Liver (tissue), 9 donors: ENCODE results near the gene ASXL1. TPM values are rescaled to one million over a fixed set of nuclear protein-coding genes. Genes with fewer than 3 reads are reported as not detected.

Experiments used
- DNase-seq: peaks from one replicate; pipeline ENCODE4 v3.0.0-alpha.2; 2017; ENCODE audit warnings: low spot score
- H3K27ac ChIP-seq, 2 donors: one replicate each; pipeline ENCODE4 v1.7.0; 2013; ENCODE audit warnings: inconsistent platforms in 2 of 2, low read length in 2 of 2, control low read depth in 1 of 2, low read depth in 1 of 2, mild to moderate bottlenecking in 1 of 2
- H3K27me3 ChIP-seq, 4 donors: one replicate each; pipeline versions ENCODE4 v1.6.1 to v1.7.0; 2013; ENCODE audit warnings: low read length in 3 of 4, inconsistent platforms in 1 of 4, mild to moderate bottlenecking in 1 of 4, moderate library complexity in 1 of 4; ENCODE audit not compliant: control insufficient read depth in 4 of 4, insufficient read depth in 4 of 4
- H3K36me3 ChIP-seq, 4 donors: one replicate each; pipeline versions ENCODE4 v1.6.1 to v1.7.0; 2013; ENCODE audit warnings: low read length in 3 of 4, mild to moderate bottlenecking in 3 of 4, low read depth in 1 of 4, moderate library complexity in 1 of 4; ENCODE audit not compliant: control insufficient read depth in 4 of 4, insufficient read depth in 3 of 4
- H3K4me1 ChIP-seq, 4 donors: one replicate each; pipeline versions ENCODE4 v1.6.1 to v1.7.0; 2013; ENCODE audit warnings: low read length in 3 of 4, mild to moderate bottlenecking in 3 of 4, moderate library complexity in 1 of 4; ENCODE audit not compliant: control insufficient read depth in 4 of 4, insufficient read depth in 4 of 4
- H3K4me3 ChIP-seq, 3 donors: one replicate each; pipeline versions ENCODE4 v1.6.1 to v1.7.0; 2013; ENCODE audit warnings: low read length in 3 of 3, control low read depth in 1 of 3, low read depth in 1 of 3, mild to moderate bottlenecking in 1 of 3
- H3K9ac ChIP-seq, 2 donors: one replicate each; pipeline ENCODE4 v1.7.0; 2013; ENCODE audit warnings: low read length in 2 of 2, mild to moderate bottlenecking in 2 of 2, moderate library complexity in 2 of 2, control low read depth in 1 of 2, low read depth in 1 of 2
- H3K9me3 ChIP-seq, 4 donors: one replicate each; pipeline versions ENCODE4 v1.6.1 to v1.7.0; 2013; ENCODE audit warnings: low read length in 3 of 4; ENCODE audit not compliant: control insufficient read depth in 4 of 4
- EGR1 ChIP-seq, 2 donors: IDR thresholded peaks; 2 replicates each; pipeline ENCODE4 v1.6.1; 2016 to 2018; ENCODE audit warnings: antibody characterized with exemption in 2 of 2, low read depth in 2 of 2
- FOXA1 ChIP-seq: IDR thresholded peaks from 2 replicates; pipeline ENCODE4 v1.6.1; 2016; ENCODE audit warnings: antibody characterized with exemption
- GABPA ChIP-seq, 2 donors: IDR thresholded peaks in 1 of 2; conservative IDR thresholded peaks in 1 of 2; 2 replicates each; pipeline ENCODE4 v1.6.1; 2016; ENCODE audit warnings: antibody characterized with exemption in 2 of 2, mild to moderate bottlenecking in 1 of 2, moderate library complexity in 1 of 2
- HNF4A ChIP-seq, 2 donors: conservative IDR thresholded peaks; 2 replicates each; pipeline ENCODE4 v1.6.1; 2016; ENCODE audit warnings: antibody characterized with exemption in 2 of 2, mild to moderate bottlenecking in 2 of 2
- HNF4G ChIP-seq: IDR thresholded peaks from 2 replicates; pipeline ENCODE4 v1.6.1; 2016; ENCODE audit warnings: antibody characterized with exemption
- JUND ChIP-seq, 2 donors: IDR thresholded peaks; 2 replicates each; pipeline ENCODE4 v1.6.1; 2016; ENCODE audit warnings: antibody characterized with exemption in 2 of 2
- RXRA ChIP-seq, 2 donors: IDR thresholded peaks; 2 replicates each; pipeline ENCODE4 v1.6.1; 2017 to 2018; ENCODE audit warnings: antibody characterized with exemption in 2 of 2, mild to moderate bottlenecking in 1 of 2
- SP1 ChIP-seq: IDR thresholded peaks from 2 replicates; pipeline ENCODE4 v1.6.1; 2018; ENCODE audit warnings: antibody characterized with exemption, mild to moderate bottlenecking
- TAF1 ChIP-seq: conservative IDR thresholded peaks from 2 replicates; pipeline ENCODE4 v1.6.1; 2016; ENCODE audit warnings: antibody characterized with exemption, mild to moderate bottlenecking
- YY1 ChIP-seq: IDR thresholded peaks from 2 replicates; pipeline ENCODE4 v1.6.1; 2016; ENCODE audit warnings: antibody characterized with exemption, mild to moderate bottlenecking
- WGBS: extraction: QIAGEN DNeasy Blood & Tissue Kit; methylation state at CpG from one replicate; pipeline ENCODE4 v1.1.7; 2013; 5-methylcytosine and 5-hydroxymethylcytosine counted together
- polyA plus RNA-seq, 2 donors: library from polyadenylated mRNA; stranded (reverse) in 1 of 2; unstranded in 1 of 2; fragments of 200-250 nt in 1 of 2; fragments of >200 nt in 1 of 2; fragmentation: Nextera tagmentation in 1 of 2; extraction: Ambion mirVana in 1 of 2; gene quantifications; one replicate each; pipeline versions ENCODE4 v1.2.1 to v1.2.3, GENCODE V29; 2013 to 2015
- total RNA-seq, 2 donors: library from RNA; depleted of rRNA; stranded (reverse); fragments of >200 nt; gene quantifications; one replicate each; pipeline ENCODE4 v1.2.3, GENCODE V29; 2014
- TF ChIP-seq, protein P1 (sequence below): IDR thresholded peaks from 2 replicates; pipeline ENCODE4 v1.6.1; 2016; ENCODE audit warnings: antibody characterized with exemption
- TF ChIP-seq, protein P2 (sequence below): IDR thresholded peaks from 2 replicates; pipeline ENCODE4 v1.6.1; 2016; ENCODE audit warnings: antibody characterized with exemption
- TF ChIP-seq, protein P3 (sequence below): fragments of 150-350 bp; IDR thresholded peaks from 2 replicates; pipeline ENCODE4 v1.5.1; 2017; ENCODE audit warnings: improper control_type of control experiment, low read depth, low read length; ENCODE audit not compliant: missing input control
- TF ChIP-seq, protein P4 (sequence below): IDR thresholded peaks from 2 replicates; pipeline ENCODE4 v1.6.1; 2016; ENCODE audit warnings: antibody characterized with exemption
- TF ChIP-seq, protein P5 (sequence below): IDR thresholded peaks from 2 replicates; pipeline ENCODE4 v1.6.1; 2016; ENCODE audit warnings: antibody characterized with exemption, mild to moderate bottlenecking
- donor health status: healthy.
- donor health status: healthy.
- donor health status: healthy.
- donor health status: healthy.
- donor health status: healthy.

Gene ASXL1
- total and polyA plus RNA-seq, 4 donors, result 13.4 to 61.3 (median 24.5) TPM

DNA sequence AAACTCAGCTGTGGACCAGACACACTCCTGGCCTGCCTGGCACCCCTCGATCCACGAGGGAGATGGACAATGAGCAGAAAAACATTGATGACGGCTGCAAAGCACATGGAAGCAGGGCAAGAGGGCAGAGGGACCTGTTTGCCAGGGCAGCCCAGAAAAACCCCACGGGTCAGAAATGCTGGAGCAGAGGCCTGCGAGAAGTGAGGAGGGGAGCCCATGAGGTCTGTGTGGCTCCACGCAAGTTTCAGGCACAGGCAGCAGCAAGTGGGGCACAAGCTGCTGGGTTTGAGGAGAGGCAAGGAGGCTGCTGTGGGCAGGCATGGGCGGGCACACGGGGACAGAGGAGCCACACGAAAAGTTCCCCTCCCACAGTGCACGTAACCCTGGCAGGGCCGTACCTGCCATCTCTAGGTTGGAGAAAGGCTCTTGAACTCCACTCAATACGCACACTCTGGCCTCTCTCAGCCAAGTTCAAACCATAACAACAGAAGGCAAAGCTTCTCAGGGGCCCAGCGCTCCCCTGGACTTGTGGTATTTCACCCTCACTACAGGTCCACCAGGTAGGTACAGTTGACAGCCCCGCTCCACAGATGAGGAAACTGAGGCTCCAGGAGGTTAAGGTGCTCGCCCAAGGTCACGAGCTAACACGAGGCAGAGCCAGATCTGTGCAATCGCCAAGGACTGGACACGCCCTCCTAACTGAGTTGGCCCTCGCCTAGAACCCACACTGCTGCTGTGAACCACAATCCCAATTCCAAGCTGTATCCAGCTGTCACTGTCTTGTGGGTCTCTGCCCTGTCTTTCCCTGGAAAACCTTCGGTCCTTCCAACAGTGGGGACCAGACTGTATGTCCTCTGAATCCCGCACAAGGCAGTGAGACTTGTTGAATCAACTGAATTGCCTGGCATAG is 118.8 kb downstream of the ASXL1 start:
- 69% methylated on average over 22 of the region's 22 CpGs for WGBS
- Histone ChIP-seq H3K4me1 (peaks cover 37 to 82% (median 58%) of the 10 kb centered on the region in 4 donors), H3K9me3 (no peaks in the 10 kb centered on the region), H3K9ac (no peak overlapping the region), H3K36me3 (no peaks in the 10 kb centered on the region), H3K27ac (no peak overlapping the region), H3K4me3 (no peak overlapping the region), H3K27me3 (no peaks in the 10 kb centered on the region)
- no peak for DNase-seq
- peak in 1 of 2 donors; percentile 5 for TF ChIP-seq RXRA (IDR thresholded peaks at IDR 0.05)
- TF ChIP-seq HNF4A (conservative IDR thresholded peaks at IDR 0.05), result peak in 1 of 2 donors; percentile 18
- TF ChIP-seq FOXA1, result no peak

DNA sequence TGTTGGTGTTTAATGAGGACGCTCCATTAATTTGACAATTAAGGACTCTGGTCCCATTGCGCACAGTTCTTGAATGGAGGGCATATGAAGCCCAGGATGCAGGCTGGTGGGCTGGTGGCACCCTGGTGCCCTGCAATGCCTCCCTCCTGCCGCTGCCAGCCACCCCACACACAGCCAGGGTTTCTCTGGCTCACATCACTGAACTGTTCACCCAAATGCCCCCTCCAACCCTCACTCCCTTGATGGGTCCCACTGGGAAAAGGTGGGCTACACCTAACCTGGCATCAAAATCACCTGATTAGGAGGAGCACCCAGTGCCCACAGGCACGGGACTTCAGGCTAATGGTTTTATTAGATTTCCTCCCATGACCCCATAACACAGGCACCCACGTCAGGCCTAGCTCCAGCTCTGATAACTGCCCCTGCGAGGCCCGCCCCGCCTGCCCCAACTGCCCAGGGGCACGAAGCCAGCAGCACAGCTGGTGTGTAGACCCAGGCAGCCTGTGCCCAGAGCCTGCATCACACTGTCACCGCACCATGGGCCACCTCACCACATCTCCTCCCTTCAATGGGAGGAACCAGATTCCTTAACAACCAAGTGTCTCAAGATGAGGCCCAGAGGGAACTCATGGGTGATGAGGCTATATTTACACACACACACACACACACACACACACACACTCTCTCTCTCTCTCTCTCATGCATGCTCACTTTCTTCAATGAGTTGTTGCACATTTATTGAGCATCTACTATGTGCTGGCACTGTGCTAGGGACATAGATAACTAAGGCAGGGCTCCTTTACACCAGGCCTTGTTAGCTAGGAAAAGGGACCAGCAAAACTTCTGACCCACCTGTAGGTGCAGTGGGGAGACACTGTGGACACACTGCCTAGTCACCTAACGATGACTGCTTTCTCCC is 119.7 kb downstream of the ASXL1 start:
- no peaks in the 10 kb centered on the region for H3K27me3 ChIP-seq
- no peaks in the 10 kb centered on the region for H3K9me3 ChIP-seq
- H3K9ac ChIP-seq, result no peak overlapping the region
- no peak for TF ChIP-seq HNF4A (conservative IDR thresholded peaks at IDR 0.05)
- no peak for TF ChIP-seq SP1
- no peak for TF ChIP-seq RXRA (IDR thresholded peaks at IDR 0.05)
- TF ChIP-seq, protein P1, sequence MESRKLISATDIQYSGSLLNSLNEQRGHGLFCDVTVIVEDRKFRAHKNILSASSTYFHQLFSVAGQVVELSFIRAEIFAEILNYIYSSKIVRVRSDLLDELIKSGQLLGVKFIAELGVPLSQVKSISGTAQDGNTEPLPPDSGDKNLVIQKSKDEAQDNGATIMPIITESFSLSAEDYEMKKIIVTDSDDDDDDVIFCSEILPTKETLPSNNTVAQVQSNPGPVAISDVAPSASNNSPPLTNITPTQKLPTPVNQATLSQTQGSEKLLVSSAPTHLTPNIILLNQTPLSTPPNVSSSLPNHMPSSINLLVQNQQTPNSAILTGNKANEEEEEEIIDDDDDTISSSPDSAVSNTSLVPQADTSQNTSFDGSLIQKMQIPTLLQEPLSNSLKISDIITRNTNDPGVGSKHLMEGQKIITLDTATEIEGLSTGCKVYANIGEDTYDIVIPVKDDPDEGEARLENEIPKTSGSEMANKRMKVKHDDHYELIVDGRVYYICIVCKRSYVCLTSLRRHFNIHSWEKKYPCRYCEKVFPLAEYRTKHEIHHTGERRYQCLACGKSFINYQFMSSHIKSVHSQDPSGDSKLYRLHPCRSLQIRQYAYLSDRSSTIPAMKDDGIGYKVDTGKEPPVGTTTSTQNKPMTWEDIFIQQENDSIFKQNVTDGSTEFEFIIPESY, result no peak
- TF ChIP-seq, protein P2, sequence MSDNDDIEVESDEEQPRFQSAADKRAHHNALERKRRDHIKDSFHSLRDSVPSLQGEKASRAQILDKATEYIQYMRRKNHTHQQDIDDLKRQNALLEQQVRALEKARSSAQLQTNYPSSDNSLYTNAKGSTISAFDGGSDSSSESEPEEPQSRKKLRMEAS, result no peak
- no peak for TF ChIP-seq EGR1 (IDR thresholded peaks at IDR 0.05; ENCODE audit: low read depth in 2 of 2)
- no peak for TF ChIP-seq FOXA1
- no peak for TF ChIP-seq TAF1
- H3K27ac ChIP-seq, result no peak overlapping the region
- DNase-seq, result no peak
- H3K4me3 ChIP-seq, result no peak overlapping the region
- 85% methylated on average over 11 of the region's 11 CpGs for WGBS
- no peaks in the 10 kb centered on the region for H3K36me3 ChIP-seq
- H3K4me1 ChIP-seq, result peaks cover 34 to 83% (median 54%) of the 10 kb centered on the region in 4 donors

DNA sequence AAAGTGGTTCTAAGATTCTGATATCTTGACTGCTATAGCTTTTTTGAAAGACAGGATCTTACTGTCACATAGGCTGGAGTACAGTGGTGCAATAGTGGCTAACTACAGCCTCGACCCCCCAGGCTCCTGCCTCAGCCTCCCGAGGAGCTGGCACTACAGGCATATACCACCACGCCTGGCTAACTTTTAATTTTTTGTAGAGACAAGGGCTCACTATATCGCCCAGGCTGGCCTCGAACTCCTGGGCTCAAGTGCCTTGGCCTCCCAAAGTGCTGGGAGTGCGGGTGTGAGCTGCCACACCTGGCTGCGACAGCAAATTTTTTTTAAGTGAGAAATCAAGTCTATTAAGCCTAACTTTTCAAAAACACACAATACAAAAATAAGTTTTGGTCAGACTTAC is 120.4 kb downstream of the ASXL1 start:
- H3K9ac ChIP-seq, result no peak overlapping the region
- no peak overlapping the region for H3K4me3 ChIP-seq
- peaks cover 29 to 76% (median 48%) of the 10 kb centered on the region in 4 donors for H3K4me1 ChIP-seq
- H3K36me3 ChIP-seq, result no peaks in the 10 kb centered on the region
- no peaks in the 10 kb centered on the region for H3K27me3 ChIP-seq
- 91% methylated on average over 7 of the region's 7 CpGs for WGBS
- no peak overlapping the region for H3K27ac ChIP-seq
- no peak for DNase-seq
- no peaks in the 10 kb centered on the region for H3K9me3 ChIP-seq
- TF ChIP-seq YY1 (no peak), JUND (IDR thresholded peaks at IDR 0.05) (no peak), FOXA1 (no peak), EGR1 (IDR thresholded peaks at IDR 0.05; ENCODE audit: low read depth in 2 of 2) (no peak), HNF4G (no peak), SP1 (no peak), RXRA (IDR thresholded peaks at IDR 0.05) (no peak), GABPA (IDR thresholded peaks at IDR 0.05 in 1 of 2, conservative IDR thresholded peaks at IDR 0.05 in 1 of 2) (no peak)
- TF ChIP-seq, protein P3, sequence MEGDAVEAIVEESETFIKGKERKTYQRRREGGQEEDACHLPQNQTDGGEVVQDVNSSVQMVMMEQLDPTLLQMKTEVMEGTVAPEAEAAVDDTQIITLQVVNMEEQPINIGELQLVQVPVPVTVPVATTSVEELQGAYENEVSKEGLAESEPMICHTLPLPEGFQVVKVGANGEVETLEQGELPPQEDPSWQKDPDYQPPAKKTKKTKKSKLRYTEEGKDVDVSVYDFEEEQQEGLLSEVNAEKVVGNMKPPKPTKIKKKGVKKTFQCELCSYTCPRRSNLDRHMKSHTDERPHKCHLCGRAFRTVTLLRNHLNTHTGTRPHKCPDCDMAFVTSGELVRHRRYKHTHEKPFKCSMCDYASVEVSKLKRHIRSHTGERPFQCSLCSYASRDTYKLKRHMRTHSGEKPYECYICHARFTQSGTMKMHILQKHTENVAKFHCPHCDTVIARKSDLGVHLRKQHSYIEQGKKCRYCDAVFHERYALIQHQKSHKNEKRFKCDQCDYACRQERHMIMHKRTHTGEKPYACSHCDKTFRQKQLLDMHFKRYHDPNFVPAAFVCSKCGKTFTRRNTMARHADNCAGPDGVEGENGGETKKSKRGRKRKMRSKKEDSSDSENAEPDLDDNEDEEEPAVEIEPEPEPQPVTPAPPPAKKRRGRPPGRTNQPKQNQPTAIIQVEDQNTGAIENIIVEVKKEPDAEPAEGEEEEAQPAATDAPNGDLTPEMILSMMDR, result no peak
- TF ChIP-seq, protein P4, sequence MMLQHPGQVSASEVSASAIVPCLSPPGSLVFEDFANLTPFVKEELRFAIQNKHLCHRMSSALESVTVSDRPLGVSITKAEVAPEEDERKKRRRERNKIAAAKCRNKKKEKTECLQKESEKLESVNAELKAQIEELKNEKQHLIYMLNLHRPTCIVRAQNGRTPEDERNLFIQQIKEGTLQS, result no peak
- TF ChIP-seq, protein P5, sequence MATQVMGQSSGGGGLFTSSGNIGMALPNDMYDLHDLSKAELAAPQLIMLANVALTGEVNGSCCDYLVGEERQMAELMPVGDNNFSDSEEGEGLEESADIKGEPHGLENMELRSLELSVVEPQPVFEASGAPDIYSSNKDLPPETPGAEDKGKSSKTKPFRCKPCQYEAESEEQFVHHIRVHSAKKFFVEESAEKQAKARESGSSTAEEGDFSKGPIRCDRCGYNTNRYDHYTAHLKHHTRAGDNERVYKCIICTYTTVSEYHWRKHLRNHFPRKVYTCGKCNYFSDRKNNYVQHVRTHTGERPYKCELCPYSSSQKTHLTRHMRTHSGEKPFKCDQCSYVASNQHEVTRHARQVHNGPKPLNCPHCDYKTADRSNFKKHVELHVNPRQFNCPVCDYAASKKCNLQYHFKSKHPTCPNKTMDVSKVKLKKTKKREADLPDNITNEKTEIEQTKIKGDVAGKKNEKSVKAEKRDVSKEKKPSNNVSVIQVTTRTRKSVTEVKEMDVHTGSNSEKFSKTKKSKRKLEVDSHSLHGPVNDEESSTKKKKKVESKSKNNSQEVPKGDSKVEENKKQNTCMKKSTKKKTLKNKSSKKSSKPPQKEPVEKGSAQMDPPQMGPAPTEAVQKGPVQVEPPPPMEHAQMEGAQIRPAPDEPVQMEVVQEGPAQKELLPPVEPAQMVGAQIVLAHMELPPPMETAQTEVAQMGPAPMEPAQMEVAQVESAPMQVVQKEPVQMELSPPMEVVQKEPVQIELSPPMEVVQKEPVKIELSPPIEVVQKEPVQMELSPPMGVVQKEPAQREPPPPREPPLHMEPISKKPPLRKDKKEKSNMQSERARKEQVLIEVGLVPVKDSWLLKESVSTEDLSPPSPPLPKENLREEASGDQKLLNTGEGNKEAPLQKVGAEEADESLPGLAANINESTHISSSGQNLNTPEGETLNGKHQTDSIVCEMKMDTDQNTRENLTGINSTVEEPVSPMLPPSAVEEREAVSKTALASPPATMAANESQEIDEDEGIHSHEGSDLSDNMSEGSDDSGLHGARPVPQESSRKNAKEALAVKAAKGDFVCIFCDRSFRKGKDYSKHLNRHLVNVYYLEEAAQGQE, result no peak
